Measurements from ENCODE around the gene HNRNPF. TPM values are rescaled to one million over a fixed set of nuclear protein-coding genes. Genes with fewer than 3 reads are reported as not detected.

Gene HNRNPF
- total RNA-seq, 1 donor from 2014 or later = 126 TPM

GRCh38 chr10:43386549-43386948 lies 22.4 kb downstream of the HNRNPF start:
- TF ChIP-seq CTCF (IDR thresholded peaks at IDR 0.05) = no peak
- peak; percentile 26 for DNase-seq (ENCODE audit: low spot score)
- no peak overlapping the region for H3K27ac Mint-ChIP-seq (ENCODE audit: unreplicated experiment)
- no peaks in the 10 kb centered on the region for H3K9me3 Mint-ChIP-seq (ENCODE audit: low read depth)
- H3K4me1 Mint-ChIP-seq (ENCODE audit: low read depth) = peaks cover 13% of the 10 kb centered on the region
- no peak overlapping the region for H3K4me3 Mint-ChIP-seq (ENCODE audit: unreplicated experiment)
- H3K27me3 Mint-ChIP-seq (ENCODE audit: low read depth) = no peaks in the 10 kb centered on the region
- H3K36me3 Mint-ChIP-seq (ENCODE audit: low read depth) = peaks cover 37% of the 10 kb centered on the region

GRCh38 chr10:43385412-43386004 lies 23.5 kb downstream of the HNRNPF start:
- no peak for TF ChIP-seq CTCF (IDR thresholded peaks at IDR 0.05)

GRCh38 chr10:43384252-43385221 lies 24.4 kb downstream of the HNRNPF start:
- H3K4me3 Mint-ChIP-seq (ENCODE audit: unreplicated experiment) = no peak overlapping the region
- peak overlapping the region; percentile 12 for H3K27ac Mint-ChIP-seq (ENCODE audit: unreplicated experiment)
- peak; percentile 35 for DNase-seq (ENCODE audit: low spot score)
- no peaks in the 10 kb centered on the region for H3K27me3 Mint-ChIP-seq (ENCODE audit: low read depth)
- H3K9me3 Mint-ChIP-seq (ENCODE audit: low read depth) = no peaks in the 10 kb centered on the region
- H3K4me1 Mint-ChIP-seq (ENCODE audit: low read depth) = peaks cover 13% of the 10 kb centered on the region
- TF ChIP-seq CTCF (IDR thresholded peaks at IDR 0.05) = no peak
- peaks cover 25% of the 10 kb centered on the region for H3K36me3 Mint-ChIP-seq (ENCODE audit: low read depth)

More at GRCh38 chr10:43385412-43386004, 23.5 kb downstream of the HNRNPF start:
- peak; percentile 11 for DNase-seq (ENCODE audit: low spot score)
- no peak overlapping the region for H3K27ac Mint-ChIP-seq (ENCODE audit: unreplicated experiment)
- H3K9me3 Mint-ChIP-seq (ENCODE audit: low read depth) = no peaks in the 10 kb centered on the region
- H3K4me1 Mint-ChIP-seq (ENCODE audit: low read depth) = peaks cover 17% of the 10 kb centered on the region
- H3K36me3 Mint-ChIP-seq (ENCODE audit: low read depth) = peaks cover 30% of the 10 kb centered on the region
- H3K27me3 Mint-ChIP-seq (ENCODE audit: low read depth) = no peaks in the 10 kb centered on the region
- no peak overlapping the region for H3K4me3 Mint-ChIP-seq (ENCODE audit: unreplicated experiment)

GRCh38 chr10:43383204-43383971 lies 25.6 kb downstream of the HNRNPF start:
- Mint-ChIP-seq H3K4me3 (ENCODE audit: unreplicated experiment) (no peak overlapping the region), H3K4me1 (ENCODE audit: low read depth) (peaks cover 13% of the 10 kb centered on the region), H3K27me3 (ENCODE audit: low read depth) (no peaks in the 10 kb centered on the region), H3K27ac (ENCODE audit: unreplicated experiment) (peak overlapping the region; percentile 57), H3K36me3 (ENCODE audit: low read depth) (peaks cover 19% of the 10 kb centered on the region), H3K9me3 (ENCODE audit: low read depth) (no peaks in the 10 kb centered on the region)
- no peak for TF ChIP-seq CTCF (IDR thresholded peaks at IDR 0.05)
- DNase-seq (ENCODE audit: low spot score) = peak; percentile 48
